Gastroesophageal sphincter (tissue), 3 donors: ENCODE data around the gene FERMT3.

Experiments used
- POLR2A ChIP-seq, 2 donors: fragments of 450-650 bp; IDR thresholded peaks; one replicate each; pipeline ENCODE4 v1.6.1; 2017; ENCODE audit warnings: antibody characterized with exemption in 2 of 2, mild to moderate bottlenecking in 2 of 2, moderate library complexity in 1 of 2
- POLR2AphosphoS5 ChIP-seq: sonication (generic); formaldehyde crosslinking; IDR thresholded peaks from one replicate; pipeline ENCODE4 v1.6.1; 2017; ENCODE audit warnings: antibody characterized with exemption
- TF ChIP-seq, protein P1 (sequence below), 4 experiments: fragments of 200-600 bp in 2 of 4; fragments of 450-650 bp in 2 of 4; sonication (generic) in 1 of 4; IDR thresholded peaks; one replicate each; pipeline ENCODE4 v1.5.1; 2017 to 2019; ENCODE audit warnings: antibody characterized with exemption in 4 of 4, mild to moderate bottlenecking in 2 of 4, moderate library complexity in 2 of 4

DNA sequence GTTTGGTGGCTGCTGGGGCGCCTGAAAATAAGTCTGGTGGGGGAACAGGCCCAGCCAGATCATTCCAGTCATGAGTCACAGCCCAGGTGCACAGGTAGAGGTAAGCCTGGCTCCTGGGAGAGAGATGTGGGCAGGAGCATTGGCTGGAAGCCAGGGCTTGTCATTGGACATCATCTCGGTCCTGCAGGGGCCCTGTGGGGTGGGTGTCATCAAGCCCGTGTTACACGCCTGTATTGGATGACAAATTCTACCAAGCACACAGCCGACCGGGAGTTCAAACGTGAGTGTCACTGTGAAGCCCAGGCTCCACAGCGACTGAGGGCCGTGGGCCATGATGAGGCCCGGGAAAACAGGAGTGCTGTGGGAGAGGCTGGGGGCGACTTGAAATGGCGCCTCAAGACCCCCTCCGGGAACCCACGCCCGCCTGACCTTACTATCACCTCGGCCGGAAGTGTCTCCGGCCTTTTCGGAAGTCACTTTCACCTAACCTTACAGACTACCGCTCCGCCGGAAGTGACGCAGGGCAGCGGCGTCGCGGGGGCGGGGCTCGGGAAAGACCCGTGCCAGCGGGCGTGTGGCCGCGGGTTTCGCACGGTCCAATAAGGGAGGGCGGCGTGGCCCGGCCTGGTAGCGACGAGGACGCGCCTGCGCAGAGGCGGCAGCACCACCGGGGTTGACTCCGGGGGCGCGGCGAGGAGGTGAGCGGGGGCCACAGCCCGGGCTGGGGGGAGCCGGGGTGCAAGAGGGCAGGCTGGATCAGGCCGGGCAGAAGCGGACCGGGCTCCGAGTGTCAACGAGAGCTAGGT lies 34.1 kb downstream of the FERMT3 start, which contains the start of gene FKBP2:
- TF ChIP-seq, protein P1, sequence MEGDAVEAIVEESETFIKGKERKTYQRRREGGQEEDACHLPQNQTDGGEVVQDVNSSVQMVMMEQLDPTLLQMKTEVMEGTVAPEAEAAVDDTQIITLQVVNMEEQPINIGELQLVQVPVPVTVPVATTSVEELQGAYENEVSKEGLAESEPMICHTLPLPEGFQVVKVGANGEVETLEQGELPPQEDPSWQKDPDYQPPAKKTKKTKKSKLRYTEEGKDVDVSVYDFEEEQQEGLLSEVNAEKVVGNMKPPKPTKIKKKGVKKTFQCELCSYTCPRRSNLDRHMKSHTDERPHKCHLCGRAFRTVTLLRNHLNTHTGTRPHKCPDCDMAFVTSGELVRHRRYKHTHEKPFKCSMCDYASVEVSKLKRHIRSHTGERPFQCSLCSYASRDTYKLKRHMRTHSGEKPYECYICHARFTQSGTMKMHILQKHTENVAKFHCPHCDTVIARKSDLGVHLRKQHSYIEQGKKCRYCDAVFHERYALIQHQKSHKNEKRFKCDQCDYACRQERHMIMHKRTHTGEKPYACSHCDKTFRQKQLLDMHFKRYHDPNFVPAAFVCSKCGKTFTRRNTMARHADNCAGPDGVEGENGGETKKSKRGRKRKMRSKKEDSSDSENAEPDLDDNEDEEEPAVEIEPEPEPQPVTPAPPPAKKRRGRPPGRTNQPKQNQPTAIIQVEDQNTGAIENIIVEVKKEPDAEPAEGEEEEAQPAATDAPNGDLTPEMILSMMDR (IDR thresholded peaks at IDR 0.05): no peak
- peak; percentile 96 for TF ChIP-seq POLR2AphosphoS5
- TF ChIP-seq POLR2A (IDR thresholded peaks at IDR 0.05): peak; percentile 79 to 83
